Astrocyte (in vitro differentiated cells and primary cell): ENCODE measurements around the gene ABHD15. TPM values are rescaled to one million over a fixed set of nuclear protein-coding genes. Genes with fewer than 3 reads are reported as not detected.

ENCODE experiments used
- DNase-seq: peaks from one replicate; pipeline ENCODE4 v3.0.0-alpha.2; 2010; ENCODE audit warnings: low read depth
- FAIRE-seq: peaks from 2 replicates; lab custom pipeline; 2011; peaks lifted over from hg19 to GRCh38; lab: Jason Lieb, UNC
- H2AFZ ChIP-seq: 2 replicates; pipeline ENCODE4 v1.6.0; 2012; ENCODE audit warnings: low read depth, low read length, inconsistent platforms
- H3K27ac ChIP-seq: 2 replicates; pipeline ENCODE4 v1.5.1; 2011; ENCODE audit warnings: low read depth, low read length, inconsistent platforms
- H3K27me3 ChIP-seq: 2 replicates; pipeline ENCODE4 v1.6.0; 2011; ENCODE audit warnings: low read length, inconsistent platforms; ENCODE audit not compliant: insufficient read depth
- H3K36me3 ChIP-seq: 2 replicates; pipeline ENCODE4 v1.5.1; 2011; ENCODE audit warnings: low read length, inconsistent platforms; ENCODE audit not compliant: insufficient read depth
- H3K4me1 ChIP-seq: 2 replicates; pipeline ENCODE4 v1.5.1; 2011; ENCODE audit warnings: low read length, inconsistent platforms; ENCODE audit not compliant: insufficient read depth
- H3K4me2 ChIP-seq: 2 replicates; pipeline ENCODE4 v1.6.0; 2012; ENCODE audit warnings: low read length, inconsistent platforms
- H3K4me3 ChIP-seq: 2 replicates; pipeline ENCODE4 v1.5.1; 2011; ENCODE audit warnings: low read depth, mild to moderate bottlenecking, low read length, inconsistent platforms; ENCODE audit not compliant: insufficient read depth
- H3K79me2 ChIP-seq: 2 replicates; pipeline ENCODE4 v1.6.0; 2012; ENCODE audit warnings: mild to moderate bottlenecking, low read length, inconsistent platforms; ENCODE audit not compliant: insufficient read depth
- H3K9ac ChIP-seq: 2 replicates; pipeline ENCODE4 v1.6.0; 2012; ENCODE audit warnings: mild to moderate bottlenecking, low read length, inconsistent platforms
- H3K9me3 ChIP-seq: 2 replicates; pipeline ENCODE4 v1.5.1; 2012; ENCODE audit warnings: low read depth, mild to moderate bottlenecking, low read length, inconsistent platforms; ENCODE audit not compliant: insufficient read depth
- H4K20me1 ChIP-seq: 2 replicates; pipeline ENCODE4 v1.6.0; 2012; ENCODE audit warnings: low read length, inconsistent platforms; ENCODE audit not compliant: insufficient read depth
- H3K27ac Mint-ChIP-seq: one replicate; pipeline ENCODE4 v1.8.0; 2021; ENCODE audit warnings: mild to moderate bottlenecking, mixed read lengths; ENCODE audit not compliant: unreplicated experiment
- H3K27me3 Mint-ChIP-seq: one replicate; pipeline ENCODE4 v1.8.0; 2021; ENCODE audit warnings: low read depth, mixed read lengths; ENCODE audit not compliant: unreplicated experiment
- H3K36me3 Mint-ChIP-seq: one replicate; pipeline ENCODE4 v1.8.0; 2021; ENCODE audit warnings: low read depth, mixed read lengths; ENCODE audit not compliant: unreplicated experiment
- H3K4me1 Mint-ChIP-seq: one replicate; pipeline ENCODE4 v1.8.0; 2021; ENCODE audit warnings: low read depth, mixed read lengths; ENCODE audit not compliant: unreplicated experiment
- H3K4me3 Mint-ChIP-seq: one replicate; pipeline ENCODE4 v1.8.0; 2021; ENCODE audit warnings: mild to moderate bottlenecking, moderate library complexity, mixed read lengths; ENCODE audit not compliant: unreplicated experiment
- H3K9me3 Mint-ChIP-seq: one replicate; pipeline ENCODE4 v1.8.0; 2021; ENCODE audit warnings: mild to moderate bottlenecking, mixed read lengths; ENCODE audit not compliant: unreplicated experiment
- EZH2 ChIP-seq: IDR thresholded peaks from 2 replicates; pipeline ENCODE4 v1.6.1; 2012; ENCODE audit warnings: mild to moderate bottlenecking, low read length, inconsistent platforms; ENCODE audit not compliant: insufficient read depth
- total RNA-seq: library from RNA; stranded (reverse); gene quantifications from 2 replicates; pipeline ENCODE4 v1.2.1, GENCODE V29; 2021
- TF ChIP-seq, protein P1 (sequence below): IDR thresholded peaks from 2 replicates; pipeline ENCODE4 v1.5.1; 2011; ENCODE audit warnings: low read depth, mild to moderate bottlenecking, inconsistent platforms, low read length, moderate library complexity; ENCODE audit not compliant: insufficient read depth

Gene ABHD15
- total RNA-seq, 1 donor from 2014 or later, result 8.6 TPM

DNA sequence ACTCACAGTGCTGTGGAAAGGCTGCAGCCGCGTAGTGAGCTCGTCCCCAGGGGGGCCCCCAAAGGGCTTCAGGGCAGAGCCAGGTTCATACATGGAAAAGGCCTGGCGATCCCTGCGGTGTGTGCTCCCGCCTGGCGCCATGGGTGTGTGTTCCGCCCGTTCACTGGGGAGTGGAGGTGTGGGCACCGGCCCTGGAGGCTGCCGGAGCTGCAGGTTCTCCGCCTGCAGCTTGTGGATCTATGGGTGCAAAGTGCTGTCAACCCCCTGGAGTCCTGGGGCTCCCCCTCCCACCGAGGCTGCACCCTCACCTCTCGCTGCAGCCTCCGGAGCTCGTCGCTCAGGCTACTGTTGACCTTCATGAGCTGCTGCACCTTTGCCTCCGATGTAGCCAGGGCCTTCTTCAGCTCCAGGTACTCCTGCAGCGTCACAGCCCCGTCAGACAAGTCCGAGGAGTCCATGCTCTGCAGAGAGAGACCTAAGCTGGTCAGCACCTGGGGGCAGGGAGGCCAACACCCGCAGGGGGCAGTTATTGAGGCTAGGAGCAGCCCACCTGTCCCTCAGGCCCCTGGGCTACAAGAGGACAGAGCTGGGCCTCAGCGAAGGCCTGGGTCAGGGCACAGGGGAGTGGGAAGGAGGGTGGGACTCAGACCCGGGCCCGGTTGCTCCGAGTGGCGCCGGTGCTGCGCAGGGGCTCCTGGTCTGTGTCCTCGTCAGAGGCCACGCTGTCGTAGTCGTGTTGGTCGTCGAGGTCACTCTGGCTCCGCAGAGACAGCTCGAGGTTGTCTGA lies 9.6 kb upstream of the ABHD15 start:
- Histone ChIP-seq H3K4me3 (no peak overlapping the region), H3K27ac (no peak overlapping the region), H2AFZ (no peak overlapping the region), H4K20me1 (peaks cover 40% of the 10 kb centered on the region), H3K4me1 (peaks cover 15% of the 10 kb centered on the region), H3K36me3 (peaks cover 2% of the 10 kb centered on the region), H3K4me2 (no peak overlapping the region), H3K9me3 (no peaks in the 10 kb centered on the region), H3K9ac (no peak overlapping the region), H3K27me3 (no peaks in the 10 kb centered on the region), H3K79me2 (no peaks in the 10 kb centered on the region)
- no peak for DNase-seq
- H3K9me3 Mint-ChIP-seq, result no peaks in the 10 kb centered on the region
- H3K4me1 Mint-ChIP-seq, result peaks cover 4% of the 10 kb centered on the region
- H3K4me3 Mint-ChIP-seq, result no peak overlapping the region
- H3K27me3 Mint-ChIP-seq, result no peaks in the 10 kb centered on the region
- TF ChIP-seq, protein P1, sequence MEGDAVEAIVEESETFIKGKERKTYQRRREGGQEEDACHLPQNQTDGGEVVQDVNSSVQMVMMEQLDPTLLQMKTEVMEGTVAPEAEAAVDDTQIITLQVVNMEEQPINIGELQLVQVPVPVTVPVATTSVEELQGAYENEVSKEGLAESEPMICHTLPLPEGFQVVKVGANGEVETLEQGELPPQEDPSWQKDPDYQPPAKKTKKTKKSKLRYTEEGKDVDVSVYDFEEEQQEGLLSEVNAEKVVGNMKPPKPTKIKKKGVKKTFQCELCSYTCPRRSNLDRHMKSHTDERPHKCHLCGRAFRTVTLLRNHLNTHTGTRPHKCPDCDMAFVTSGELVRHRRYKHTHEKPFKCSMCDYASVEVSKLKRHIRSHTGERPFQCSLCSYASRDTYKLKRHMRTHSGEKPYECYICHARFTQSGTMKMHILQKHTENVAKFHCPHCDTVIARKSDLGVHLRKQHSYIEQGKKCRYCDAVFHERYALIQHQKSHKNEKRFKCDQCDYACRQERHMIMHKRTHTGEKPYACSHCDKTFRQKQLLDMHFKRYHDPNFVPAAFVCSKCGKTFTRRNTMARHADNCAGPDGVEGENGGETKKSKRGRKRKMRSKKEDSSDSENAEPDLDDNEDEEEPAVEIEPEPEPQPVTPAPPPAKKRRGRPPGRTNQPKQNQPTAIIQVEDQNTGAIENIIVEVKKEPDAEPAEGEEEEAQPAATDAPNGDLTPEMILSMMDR, result no peak
- no peak for TF ChIP-seq EZH2
- peaks cover 10% of the 10 kb centered on the region for H3K36me3 Mint-ChIP-seq
- no peak for FAIRE-seq
- H3K27ac Mint-ChIP-seq, result no peak overlapping the region

DNA sequence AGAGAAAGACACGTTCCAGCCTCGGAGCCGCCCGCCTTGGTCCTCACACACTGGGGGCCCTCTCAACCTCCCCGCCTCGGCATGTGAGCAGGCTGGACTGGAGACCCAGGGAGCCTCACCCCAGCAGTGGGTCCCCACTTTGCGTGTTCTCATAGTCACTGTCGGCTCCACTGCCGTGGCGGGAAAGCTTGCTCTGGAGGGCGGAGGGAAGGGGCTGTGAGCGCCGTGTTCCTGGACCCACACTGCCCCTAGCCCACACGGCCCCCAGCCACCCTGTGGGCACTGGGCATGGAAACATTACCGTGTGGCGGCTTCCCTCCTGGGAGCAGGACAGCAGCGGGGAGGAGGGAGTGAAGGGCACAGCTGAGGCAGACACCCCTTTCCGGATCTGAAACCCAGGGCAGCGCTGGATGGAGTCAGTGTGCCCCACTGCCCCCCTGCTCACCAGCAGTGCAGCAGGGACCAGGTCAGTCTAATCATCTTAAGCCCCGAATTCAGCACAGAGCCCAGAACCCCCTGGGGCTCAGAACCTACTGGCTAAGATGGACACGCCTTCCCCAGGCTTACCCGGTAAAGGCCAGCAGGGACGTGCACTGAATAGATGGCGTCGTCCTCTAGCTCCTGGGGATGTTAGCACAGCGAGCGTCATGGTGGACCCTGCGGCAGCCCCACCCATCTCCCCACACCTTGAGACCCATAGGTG lies 8.8 kb upstream of the ABHD15 start:
- no peak for FAIRE-seq
- no peak overlapping the region for H2AFZ ChIP-seq
- no peak overlapping the region for H3K9ac ChIP-seq
- Mint-ChIP-seq H3K9me3 (no peaks in the 10 kb centered on the region), H3K27me3 (peaks cover under 1% of the 10 kb centered on the region), H3K4me3 (no peak overlapping the region), H3K36me3 (peaks cover 16% of the 10 kb centered on the region), H3K27ac (no peak overlapping the region), H3K4me1 (peaks cover 4% of the 10 kb centered on the region)
- no peaks in the 10 kb centered on the region for H3K27me3 ChIP-seq
- no peak for TF ChIP-seq EZH2
- TF ChIP-seq, protein P1, result no peak
- H3K27ac ChIP-seq, result no peak overlapping the region
- peaks cover 15% of the 10 kb centered on the region for H3K4me1 ChIP-seq
- H4K20me1 ChIP-seq, result peaks cover 40% of the 10 kb centered on the region
- peaks cover 2% of the 10 kb centered on the region for H3K36me3 ChIP-seq
- H3K9me3 ChIP-seq, result no peaks in the 10 kb centered on the region
- H3K4me3 ChIP-seq, result no peak overlapping the region
- DNase-seq, result no peak
- no peak overlapping the region for H3K4me2 ChIP-seq
- H3K79me2 ChIP-seq, result no peaks in the 10 kb centered on the region
